IPS DF 19.7 (cell line): Measurements from ENCODE around the gene PLAGL1.

Experiments used
- DNase-seq: peaks from one replicate; pipeline ENCODE4 v3.0.0-alpha.2; 2013; ENCODE audit warnings: low read depth, low spot score

PLAGL1 gene

GRCh38 chr6:143966312-143966711 lies 41.7 kb downstream of the PLAGL1 start:
- no peak for DNase-seq

GRCh38 chr6:143965503-143966171 lies 42.4 kb downstream of the PLAGL1 start:
- DNase-seq: no peak

DNA sequence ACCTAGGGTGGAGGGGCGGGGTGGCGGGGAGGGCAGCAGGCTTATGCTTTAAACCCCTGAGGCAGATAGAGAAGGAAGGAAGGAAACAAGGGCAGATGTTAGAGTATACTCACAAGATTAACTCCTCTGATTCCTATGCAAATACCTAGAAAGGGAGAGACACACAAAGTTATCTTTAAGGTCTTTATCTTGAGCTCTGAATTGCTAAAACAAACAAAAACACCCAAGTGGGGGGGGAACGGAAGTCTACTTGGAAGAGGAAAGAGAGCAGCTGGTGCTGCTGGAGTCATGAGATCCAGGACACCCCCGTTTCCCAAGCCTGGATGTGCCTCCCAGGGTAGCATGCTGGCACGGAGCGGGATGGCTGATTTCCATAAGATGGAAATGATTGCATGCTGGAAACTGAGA lies 43.4 kb downstream of the PLAGL1 start:
- DNase-seq: no peak

DNA sequence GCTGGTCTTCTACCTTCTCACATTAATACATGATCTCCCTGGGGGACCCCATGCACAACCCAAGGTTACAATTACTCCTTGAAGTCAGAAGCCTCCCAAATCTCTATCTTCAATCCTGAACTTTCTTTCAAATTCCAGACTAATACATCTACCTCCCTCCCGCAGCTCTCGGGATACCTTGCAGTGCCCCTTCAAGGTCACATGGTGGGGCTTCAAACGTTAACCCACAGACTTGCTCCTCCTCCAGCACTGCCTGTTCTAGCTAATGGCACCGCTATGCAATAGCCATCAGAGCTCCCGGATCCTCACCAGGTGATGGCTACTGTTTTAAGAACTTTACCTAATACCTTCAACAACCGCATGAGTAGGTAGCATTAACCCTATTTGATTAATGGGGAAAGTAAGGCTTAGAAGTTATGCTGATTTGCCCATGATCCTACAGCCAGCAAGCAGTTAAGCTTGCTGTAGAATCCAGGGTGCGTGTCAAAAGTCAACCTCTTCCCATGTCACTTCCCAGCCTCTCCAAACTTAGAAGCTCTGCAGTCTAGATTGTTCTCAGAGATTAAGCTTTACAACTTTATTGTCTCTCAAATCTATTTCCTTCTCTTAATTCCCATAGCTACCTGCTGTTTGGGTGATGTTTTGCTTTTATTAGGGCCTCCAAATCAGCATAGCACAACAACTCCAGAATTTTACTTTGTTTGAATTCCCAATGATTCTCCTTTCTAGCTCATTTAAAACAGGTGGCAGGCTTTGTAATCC lies 44.7 kb downstream of the PLAGL1 start:
- no peak for DNase-seq

- DNase-seq: no peak
Measured at GRCh38 chr6:143961886-143962878, 45.9 kb downstream of the PLAGL1 start.

GRCh38 chr6:143961066-143961465 lies 47.0 kb downstream of the PLAGL1 start:
- no peak for DNase-seq

- no peak for DNase-seq
Measured at GRCh38 chr6:143959927-143960326, 48.1 kb downstream of the PLAGL1 start.

- peak; percentile 96 for DNase-seq
Measured at GRCh38 chr6:143958839-143959399, 49.1 kb downstream of the PLAGL1 start.

- no peak for DNase-seq
Measured at GRCh38 chr6:143957679-143958274, 50.3 kb downstream of the PLAGL1 start.

- no peak for DNase-seq
Measured at GRCh38 chr6:143955971-143956370, 52.1 kb downstream of the PLAGL1 start.

- no peak for DNase-seq
Measured at GRCh38 chr6:143953922-143954321, 54.1 kb downstream of the PLAGL1 start.

DNA sequence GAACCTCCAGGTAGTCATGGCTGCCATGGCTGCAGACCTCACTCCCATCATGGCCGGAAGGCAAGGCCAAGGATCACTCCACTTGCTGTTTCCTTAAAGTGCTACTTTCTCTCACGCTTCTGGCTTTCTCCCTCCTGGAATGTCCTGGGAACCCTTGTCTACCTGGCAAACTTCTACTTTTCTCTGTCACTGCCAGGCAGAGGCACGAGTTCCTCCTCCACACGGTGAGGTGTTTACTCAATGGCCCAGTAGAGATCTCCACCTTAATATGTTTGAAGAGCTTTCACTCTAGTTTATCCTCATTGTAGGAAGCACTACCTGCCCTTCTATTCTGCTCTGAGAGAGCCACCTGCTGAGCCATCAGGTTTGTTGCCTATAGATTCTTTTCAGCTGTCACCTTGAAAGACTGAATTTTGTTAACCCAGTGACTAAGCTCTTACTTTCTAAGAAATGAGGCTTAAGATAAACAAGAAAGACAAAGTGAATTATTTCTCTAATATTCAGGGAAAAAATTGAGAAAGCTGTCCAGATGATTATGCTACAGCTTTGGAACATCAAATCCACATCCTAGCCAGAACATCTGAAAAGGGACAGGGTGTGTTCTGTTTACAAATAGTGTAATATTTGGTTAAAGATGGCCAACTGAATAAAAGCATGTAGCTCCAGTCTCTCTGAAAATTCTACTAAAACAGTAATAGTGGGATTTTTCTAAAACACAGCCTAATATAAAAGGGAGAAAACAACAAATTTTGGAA lies 54.9 kb downstream of the PLAGL1 start:
- no peak for DNase-seq

DNA sequence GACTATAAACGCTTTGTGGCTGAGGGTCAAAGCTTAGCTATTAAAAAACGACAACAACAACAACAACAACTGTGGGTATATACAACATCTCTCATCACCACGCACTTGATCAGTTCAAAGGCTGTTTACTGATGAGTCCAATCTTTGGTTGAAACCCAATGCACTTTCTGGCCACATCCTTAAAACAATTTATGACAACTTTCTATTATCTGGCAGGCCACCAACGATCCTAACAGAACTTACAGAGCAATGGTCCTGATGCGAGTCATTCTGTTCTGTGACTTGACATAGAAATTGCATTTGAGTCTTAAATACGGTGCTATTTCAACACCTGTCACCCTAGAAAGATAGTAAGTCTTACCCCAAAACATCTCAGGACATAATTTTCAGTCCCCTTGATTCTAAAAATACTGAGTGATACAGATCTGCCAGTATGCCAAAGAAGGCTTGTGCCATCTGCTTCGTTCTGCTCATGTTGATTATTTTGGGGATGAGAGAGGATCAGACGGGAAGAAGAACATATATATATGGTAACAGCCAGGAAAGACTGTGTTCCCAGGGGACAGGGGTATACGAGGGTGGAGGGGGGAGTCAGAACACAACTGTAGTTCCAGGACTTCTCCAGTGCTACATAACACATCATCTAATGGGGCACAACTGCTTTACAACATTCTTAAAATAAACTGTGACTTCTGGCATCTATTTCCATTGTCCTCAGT lies 55.8 kb downstream of the PLAGL1 start:
- DNase-seq: no peak

DNA sequence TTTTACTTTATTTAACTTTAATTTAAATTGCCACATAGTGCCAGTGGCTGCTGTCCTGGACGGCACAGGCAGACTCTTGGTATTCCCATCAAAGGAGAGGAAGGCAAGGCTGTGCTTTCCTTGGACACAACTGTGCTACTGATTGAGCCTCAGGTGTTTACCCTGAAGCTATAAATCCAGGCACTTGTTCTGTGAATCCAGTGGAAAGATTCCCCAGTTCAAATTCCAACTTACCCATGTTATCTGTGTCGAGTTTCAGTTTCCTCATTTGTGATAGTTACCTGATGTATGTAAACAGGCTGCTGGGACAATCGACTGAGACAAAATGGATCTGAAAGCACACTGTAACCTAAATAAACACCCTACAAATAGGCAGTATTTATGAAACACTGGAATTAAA lies 57.2 kb downstream of the PLAGL1 start:
- no peak for DNase-seq

- DNase-seq: no peak
Measured at GRCh38 chr6:143949962-143950361, 58.1 kb downstream of the PLAGL1 start.

GRCh38 chr6:143949535-143949934 lies 58.5 kb downstream of the PLAGL1 start:
- no peak for DNase-seq

- DNase-seq: no peak
Measured at GRCh38 chr6:143948208-143948607, 59.9 kb downstream of the PLAGL1 start.

DNA sequence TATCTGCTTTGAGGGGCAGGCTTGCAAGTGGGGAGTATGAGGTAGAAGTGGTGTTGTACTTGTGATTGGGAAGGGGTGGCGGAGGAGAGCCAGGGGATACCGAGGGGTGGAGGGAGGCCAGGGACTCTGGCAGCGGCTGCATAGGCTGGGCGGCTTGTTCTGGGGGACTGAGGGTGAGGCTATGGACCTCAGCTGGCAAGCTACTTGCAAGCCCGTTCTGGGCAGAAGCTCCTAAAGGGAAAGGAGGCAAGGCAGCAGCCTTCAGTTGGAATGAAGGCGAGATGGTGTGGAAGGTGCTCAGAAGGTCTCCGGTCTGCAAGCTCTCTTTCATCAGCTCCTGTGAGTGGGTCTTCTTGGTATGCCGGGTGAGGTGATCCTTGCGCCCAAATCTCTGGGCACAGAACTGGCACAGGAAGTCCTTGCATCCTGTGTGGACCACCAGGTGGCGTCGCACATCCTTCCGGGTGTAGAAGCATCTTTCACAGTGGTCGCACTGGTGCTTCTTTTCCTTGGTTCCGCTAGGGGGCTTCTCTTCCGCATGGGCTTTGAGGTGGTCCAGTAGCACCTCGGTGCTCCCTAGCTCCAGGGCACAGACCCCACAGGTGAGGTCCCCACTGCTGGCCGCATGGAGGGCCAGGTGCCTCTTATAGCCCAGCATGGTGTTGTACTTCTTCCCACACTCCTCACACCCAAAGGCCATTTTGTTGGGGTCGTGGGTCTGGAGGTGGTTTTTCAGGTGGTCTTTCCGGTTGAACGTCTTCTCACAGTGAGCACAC lies 66.0 kb downstream of the PLAGL1 start:
- DNase-seq: peak; percentile 86

DNA sequence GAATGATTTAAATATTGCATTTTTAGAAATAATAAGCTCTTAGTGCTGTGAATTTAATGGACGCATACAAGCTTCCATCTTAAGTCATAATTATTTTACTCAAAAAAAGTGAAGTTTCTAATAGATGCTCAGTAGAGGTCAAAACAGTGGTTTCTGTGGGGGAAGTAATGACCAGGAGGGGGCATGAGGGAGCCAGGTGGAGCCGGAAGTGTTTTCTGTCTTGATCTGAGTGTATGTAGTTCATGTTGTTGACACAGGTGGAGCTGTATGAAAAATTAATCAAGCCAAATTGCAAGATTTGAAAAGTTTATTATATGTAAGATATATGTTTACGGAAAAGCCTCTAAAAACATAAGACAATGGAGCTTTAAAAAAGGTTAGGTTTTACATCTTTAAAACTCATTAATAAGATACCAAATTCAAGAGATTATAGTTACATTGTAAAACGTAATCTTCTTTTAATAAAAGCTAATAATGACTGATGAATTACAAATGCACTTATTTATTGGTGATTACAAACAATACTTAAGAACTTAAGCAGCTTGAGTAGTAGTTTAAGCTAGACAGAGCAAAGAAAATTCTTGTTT lies 68.0 kb downstream of the PLAGL1 start:
- no peak for DNase-seq
